HEK293T (cell line): ENCODE data around the gene NEURL2.

ENCODE experiments used
- CTCF ChIA-PET: fragments of 350-600 bp; formaldehyde crosslinking; extraction: SDS; loops from one replicate; lab custom pipeline; 2021; ENCODE audit warnings: antibody characterized with exemption, inconsistent platforms; lab: Yijun Ruan, JAX
- POLR2A ChIA-PET: fragments of 350-600 bp; formaldehyde crosslinking; extraction: SDS; loops from one replicate; lab custom pipeline; 2020; ENCODE audit warnings: antibody characterized with exemption, inconsistent platforms; lab: Yijun Ruan, JAX
- DNase-seq: peaks from one replicate; pipeline ENCODE4 v3.0.0; 2012; ENCODE audit warnings: mixed read lengths; ENCODE audit errors: extremely low spot score
- ARNT ChIP-seq: fragments of 450-650 bp; IDR thresholded peaks from 2 replicates; pipeline ENCODE4 v1.6.1; 2017; ENCODE audit warnings: mild to moderate bottlenecking
- BHLHE40 ChIP-seq: fragments of 450-650 bp; IDR thresholded peaks from 2 replicates; pipeline ENCODE4 v1.6.1; 2016; ENCODE audit warnings: mild to moderate bottlenecking, moderate library complexity, borderline replicate concordance
- CTBP1 ChIP-seq: fragments of 450-650 bp; IDR thresholded peaks from 2 replicates; pipeline ENCODE4 v1.6.1; 2016; ENCODE audit warnings: borderline replicate concordance
- ELF4 ChIP-seq: fragments of 450-650 bp; IDR thresholded peaks from 2 replicates; pipeline ENCODE4 v1.6.1; 2017; ENCODE audit warnings: antibody characterized with exemption
- FOXA1 ChIP-seq: fragments of 450-650 bp; IDR thresholded peaks from 2 replicates; pipeline ENCODE4 v1.6.1; 2016; ENCODE audit warnings: mild to moderate bottlenecking
- FOXK2 ChIP-seq: fragments of 450-650 bp; IDR thresholded peaks from 2 replicates; pipeline ENCODE4 v1.6.1; 2016; ENCODE audit warnings: mild to moderate bottlenecking
- FOXM1 ChIP-seq: fragments of 450-650 bp; IDR thresholded peaks from 2 replicates; pipeline ENCODE4 v1.6.1; 2017; ENCODE audit warnings: mild to moderate bottlenecking, borderline replicate concordance
- HDGF ChIP-seq: fragments of 450-650 bp; IDR thresholded peaks from 2 replicates; pipeline ENCODE4 v1.6.1; 2017; ENCODE audit warnings: antibody characterized with exemption, borderline replicate concordance
- L3MBTL2 ChIP-seq: fragments of 450-650 bp; conservative IDR thresholded peaks from 2 replicates; pipeline ENCODE4 v1.6.1; 2016; ENCODE audit warnings: mild to moderate bottlenecking
- LEF1 ChIP-seq: fragments of 450-650 bp; IDR thresholded peaks from 2 replicates; pipeline ENCODE4 v1.6.1; 2017; ENCODE audit warnings: mild to moderate bottlenecking, borderline replicate concordance
- NFRKB ChIP-seq: fragments of 450-650 bp; IDR thresholded peaks from 2 replicates; pipeline ENCODE4 v1.6.1; 2016; ENCODE audit warnings: mild to moderate bottlenecking, moderate library complexity
- SP1 ChIP-seq: fragments of 450-650 bp; IDR thresholded peaks from 2 replicates; pipeline ENCODE4 v1.6.1; 2017
- SUZ12 ChIP-seq: fragments of 450-650 bp; IDR thresholded peaks from 2 replicates; pipeline ENCODE4 v1.6.1; 2016; ENCODE audit warnings: mild to moderate bottlenecking
- TARDBP ChIP-seq: fragments of 450-650 bp; IDR thresholded peaks from 2 replicates; pipeline ENCODE4 v1.6.1; 2016
- ZNF384 ChIP-seq: fragments of 450-650 bp; IDR thresholded peaks from 2 replicates; pipeline ENCODE4 v1.6.1; 2016
- TF ChIP-seq, protein P1 (sequence below): fragments of 450-650 bp; IDR thresholded peaks from 2 replicates; pipeline ENCODE4 v1.6.1; 2016

NEURL2 gene

DNA sequence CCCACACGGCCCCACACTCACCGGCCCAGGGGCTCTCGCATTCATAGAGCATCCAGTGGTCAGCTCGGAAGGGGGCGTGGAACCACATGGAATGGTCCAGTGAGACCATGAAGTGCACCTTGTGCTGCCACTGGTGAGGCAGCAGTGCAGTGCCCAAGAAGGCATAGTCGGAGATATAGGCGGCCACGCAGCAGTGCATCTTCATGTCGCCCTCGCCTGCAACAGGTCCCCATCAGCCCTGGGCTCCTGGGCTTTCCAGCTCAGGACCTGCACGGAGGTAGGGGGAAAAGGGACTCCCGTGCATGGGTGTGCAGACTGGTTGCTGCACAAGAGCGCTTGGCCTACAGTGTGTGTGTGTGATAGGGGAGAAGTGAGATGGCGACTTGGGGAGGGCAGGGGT, 47.5 kb downstream of the NEURL2 start:
- CTCF ChIA-PET = no interaction called here
- POLR2A ChIA-PET = interaction anchor here (2.7 kb wide), 1 partner anchor 9 kb away, joined by 9 read pairs; the partner anchor contains the start of gene SNX21
- DNase-seq = no peak
- TF ChIP-seq BHLHE40 (no peak), LEF1 (no peak), FOXM1 (no peak), SUZ12 (no peak), CTBP1 (no peak), FOXK2 (no peak), HDGF (no peak), FOXA1 (no peak), ARNT (no peak)

DNA sequence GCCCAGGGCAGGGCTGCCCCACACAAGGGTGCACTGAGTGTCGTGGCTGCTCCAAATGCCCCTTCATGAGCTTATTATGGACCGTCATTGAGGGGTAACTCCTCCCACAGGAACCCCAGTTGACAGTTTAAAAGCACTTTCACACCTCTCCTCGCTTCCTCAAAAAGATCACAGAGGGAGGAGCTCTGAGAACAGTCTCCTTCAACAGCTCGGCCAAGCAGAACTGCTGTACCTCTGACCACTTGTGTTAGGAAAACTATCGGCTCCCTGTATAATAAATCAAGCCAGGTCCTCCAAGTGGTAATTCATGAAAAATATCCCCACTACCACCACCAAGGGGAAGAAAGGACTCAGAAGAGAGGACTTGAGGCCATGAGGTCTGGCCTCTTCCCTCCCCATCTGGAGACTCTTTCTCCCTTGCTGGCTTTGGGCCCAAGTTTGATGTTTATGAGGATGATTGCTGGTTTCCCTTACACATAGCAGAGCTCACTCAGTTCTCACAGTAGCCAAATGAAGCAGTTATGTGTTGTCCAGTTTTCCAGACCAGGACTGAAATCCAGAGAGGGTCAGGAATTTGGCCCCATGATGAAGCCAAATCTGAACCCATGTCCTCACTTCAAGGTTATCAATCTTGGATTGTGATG, 48.7 kb downstream of the NEURL2 start:
- TF ChIP-seq NFRKB = no peak
- TF ChIP-seq, protein P1, sequence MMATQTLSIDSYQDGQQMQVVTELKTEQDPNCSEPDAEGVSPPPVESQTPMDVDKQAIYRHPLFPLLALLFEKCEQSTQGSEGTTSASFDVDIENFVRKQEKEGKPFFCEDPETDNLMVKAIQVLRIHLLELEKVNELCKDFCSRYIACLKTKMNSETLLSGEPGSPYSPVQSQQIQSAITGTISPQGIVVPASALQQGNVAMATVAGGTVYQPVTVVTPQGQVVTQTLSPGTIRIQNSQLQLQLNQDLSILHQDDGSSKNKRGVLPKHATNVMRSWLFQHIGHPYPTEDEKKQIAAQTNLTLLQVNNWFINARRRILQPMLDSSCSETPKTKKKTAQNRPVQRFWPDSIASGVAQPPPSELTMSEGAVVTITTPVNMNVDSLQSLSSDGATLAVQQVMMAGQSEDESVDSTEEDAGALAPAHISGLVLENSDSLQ = no peak
- TF ChIP-seq FOXK2 = no peak
- TF ChIP-seq ARNT = no peak
- no peak for TF ChIP-seq SUZ12
- no peak for TF ChIP-seq FOXM1
- TF ChIP-seq ELF4 = no peak
- TF ChIP-seq BHLHE40 = no peak
- ChIA-PET POLR2A (interaction anchor here (1.3 kb wide), 1 partner anchor 9 kb away, joined by 5 read pairs; the partner anchor contains the start of gene SNX21), CTCF (no interaction called here)
- DNase-seq = no peak

DNA sequence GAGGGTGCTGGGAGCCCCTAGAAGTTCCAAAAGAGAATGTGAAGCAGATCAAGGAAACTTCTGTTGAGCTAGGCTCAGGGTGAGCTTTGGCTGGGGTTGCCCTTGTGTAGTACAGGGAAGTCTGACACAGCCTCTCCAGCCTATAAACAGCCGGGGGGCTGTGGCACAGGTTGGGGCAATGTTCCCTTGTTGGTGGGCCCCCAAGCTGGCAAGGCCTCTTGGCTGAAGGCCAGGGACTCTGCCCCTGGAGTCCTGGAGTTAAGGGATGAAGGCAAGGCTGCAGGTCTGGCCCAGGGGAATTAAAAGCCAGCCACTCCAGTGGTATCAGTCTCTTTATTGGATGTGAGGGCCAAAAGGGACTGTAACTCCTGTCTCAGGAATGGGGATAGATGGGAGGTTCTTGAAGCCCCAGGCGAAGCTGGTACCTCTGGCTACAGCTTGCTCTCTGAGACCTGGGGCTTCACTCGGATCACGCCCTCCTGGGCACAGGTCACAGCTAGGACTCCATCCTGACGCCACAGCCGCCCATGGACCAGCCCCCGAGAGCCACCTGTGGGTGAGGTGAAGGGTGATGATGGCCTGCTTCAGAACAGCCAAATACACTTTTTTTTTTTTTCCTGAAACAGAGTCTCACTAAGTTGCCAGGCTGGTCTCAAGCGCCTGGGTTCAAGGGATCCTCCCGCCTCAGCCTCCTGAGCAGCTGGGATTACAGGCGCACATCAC, 49.4 kb downstream of the NEURL2 start:
- POLR2A ChIA-PET = interaction anchor here (1.2 to 1.3 kb wide), 2 partner anchors 8 to 15 kb away, joined by 4 to 5 read pairs; partner anchors contain the start of gene SNX21
- TF ChIP-seq BHLHE40 (no peak), SUZ12 (no peak), FOXM1 (no peak), FOXA1 (no peak), ZNF384 (no peak), CTBP1 (no peak), L3MBTL2 (no peak)
- CTCF ChIA-PET = no interaction called here
- no peak for DNase-seq

DNA sequence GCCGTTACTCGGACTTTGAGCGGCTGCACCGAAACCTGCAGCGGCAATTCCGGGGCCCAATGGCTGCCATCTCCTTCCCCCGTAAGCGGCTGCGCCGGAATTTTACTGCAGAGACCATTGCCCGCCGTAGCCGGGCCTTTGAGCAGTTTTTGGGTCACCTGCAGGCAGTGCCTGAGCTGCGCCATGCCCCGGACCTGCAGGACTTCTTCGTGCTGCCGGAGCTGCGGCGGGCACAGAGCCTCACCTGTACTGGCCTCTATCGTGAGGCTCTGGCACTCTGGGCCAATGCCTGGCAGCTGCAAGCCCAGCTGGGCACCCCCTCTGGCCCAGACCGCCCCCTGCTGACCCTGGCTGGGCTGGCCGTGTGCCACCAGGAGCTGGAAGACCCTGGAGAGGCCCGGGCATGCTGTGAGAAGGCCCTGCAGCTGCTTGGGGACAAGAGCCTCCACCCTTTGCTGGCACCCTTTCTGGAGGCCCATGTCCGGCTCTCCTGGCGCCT, 50.3 kb downstream of the NEURL2 start:
- ChIA-PET CTCF (no interaction called here), POLR2A (interaction anchor here (1.2 kb wide), 1 partner anchor 15 kb away, joined by 4 read pairs; no protein-coding TSS in a partner anchor)
- TF ChIP-seq SUZ12 = no peak
- no peak for TF ChIP-seq TARDBP
- no peak for TF ChIP-seq FOXA1
- TF ChIP-seq CTBP1 = no peak
- no peak for TF ChIP-seq ARNT
- TF ChIP-seq NFRKB = no peak
- TF ChIP-seq SP1 = no peak
- no peak for TF ChIP-seq ELF4
- no peak for TF ChIP-seq ZNF384
- no peak for TF ChIP-seq HDGF
- TF ChIP-seq, protein P1 = no peak
- no peak for TF ChIP-seq LEF1
- TF ChIP-seq FOXM1 = no peak
- TF ChIP-seq L3MBTL2 = no peak
- TF ChIP-seq BHLHE40 = no peak
- TF ChIP-seq FOXK2 = no peak
- no peak for DNase-seq
